WTC11 (cell line): ENCODE results near the gene HOXB8. TPM values are rescaled to one million over a fixed set of nuclear protein-coding genes. Genes with fewer than 3 reads are reported as not detected.

Source experiments
- ATAC-seq: fragments of 200-7000 bp; cut with Tn5 transposase; 2 replicates; pipeline ENCODE4 v1.10.0; 2021; ENCODE audit warnings: mild to moderate bottlenecking, moderate library complexity
- CTCF ChIA-PET: fragments of 300-600 bp; sonication (Branson Sonifier 250); formaldehyde crosslinking; loops from one replicate; lab custom pipeline; 2021; ENCODE audit warnings: antibody characterized with exemption; lab: Charles Lee
- POLR2A ChIA-PET: fragments of 350-600 bp; sonication (Branson Sonifier 250); formaldehyde crosslinking; loops from one replicate; lab custom pipeline; 2021; ENCODE audit warnings: antibody characterized with exemption; lab: Charles Lee
- DNase-seq: peaks from one replicate; pipeline ENCODE4 v3.0.0; 2021; ENCODE audit warnings: low spot score
- H3K27ac Mint-ChIP-seq: 2 replicates; pipeline ENCODE4 v1.8.0; 2021; ENCODE audit warnings: mixed read lengths
- H3K27me3 Mint-ChIP-seq: 2 replicates; pipeline ENCODE4 v1.8.0; 2021; ENCODE audit warnings: low read depth, mild to moderate bottlenecking, moderate library complexity, mixed read lengths
- H3K36me3 Mint-ChIP-seq: 2 replicates; pipeline ENCODE4 v1.8.0; 2021; ENCODE audit warnings: mixed read lengths
- H3K4me1 Mint-ChIP-seq: 2 replicates; pipeline ENCODE4 v1.8.0; 2022; ENCODE audit warnings: mixed read lengths
- H3K4me3 Mint-ChIP-seq: 2 replicates; pipeline ENCODE4 v1.8.0; 2021; ENCODE audit warnings: mild to moderate bottlenecking, moderate library complexity, mixed read lengths
- H3K9me3 Mint-ChIP-seq: 2 replicates; pipeline ENCODE4 v1.8.0; 2021; ENCODE audit warnings: mixed read lengths
- AR ChIP-seq: fragments of 250-450 bp; sonication (Bioruptor Pico); IDR thresholded peaks from 2 replicates; pipeline ENCODE4 v1.9.0; 2021; ENCODE audit warnings: mild to moderate bottlenecking
- GRHL2 ChIP-seq: fragments of 250-450 bp; sonication (Bioruptor Pico); IDR thresholded peaks from 2 replicates; pipeline ENCODE4 v1.8.0; 2022; ENCODE audit warnings: mild to moderate bottlenecking, moderate library complexity; ENCODE audit not compliant: insufficient replicate concordance, severe bottlenecking
- NFE2L1 ChIP-seq: sonication (generic); formaldehyde crosslinking; IDR thresholded peaks from 2 replicates; pipeline ENCODE4 v1.8.1; 2023; ENCODE audit warnings: missing genetic modification reagents
- OVOL2 ChIP-seq: fragments of 250-450 bp; sonication (Bioruptor Pico); IDR thresholded peaks from 2 replicates; pipeline ENCODE4 v1.9.0; 2021; ENCODE audit warnings: mild to moderate bottlenecking, borderline replicate concordance
- ZNF138 ChIP-seq: sonication (generic); formaldehyde crosslinking; conservative IDR thresholded peaks from 2 replicates; pipeline ENCODE4 v1.8.1; 2022; ENCODE audit warnings: mild to moderate bottlenecking, moderate library complexity, missing genetic modification reagents
- ZNF232 ChIP-seq: sonication (generic); formaldehyde crosslinking; IDR thresholded peaks from 2 replicates; pipeline ENCODE4 v1.8.0; 2022; ENCODE audit warnings: mild to moderate bottlenecking, missing genetic modification reagents
- ZNF317 ChIP-seq: sonication (generic); formaldehyde crosslinking; IDR thresholded peaks from 2 replicates; pipeline ENCODE4 v1.8.1; 2023; ENCODE audit warnings: low read depth, mild to moderate bottlenecking, moderate library complexity, missing genetic modification reagents, borderline replicate concordance
- ZNF423 ChIP-seq: fragments of 250-450 bp; sonication (Bioruptor Pico); IDR thresholded peaks from 2 replicates; pipeline ENCODE4 v2.1.2; 2022; ENCODE audit warnings: mild to moderate bottlenecking, moderate library complexity
- ZNF512 ChIP-seq: sonication (generic); formaldehyde crosslinking; IDR thresholded peaks from 2 replicates; pipeline ENCODE4 v1.8.1; 2022; ENCODE audit warnings: missing genetic modification reagents, borderline replicate concordance
- total RNA-seq: library from RNA; stranded (reverse); gene quantifications from 3 replicates; pipeline ENCODE4 v1.2.3, GENCODE V29; 2021
- TF ChIP-seq, protein P1 (sequence below): sonication (generic); formaldehyde crosslinking; conservative IDR thresholded peaks from 2 replicates; pipeline ENCODE4 v1.8.1; 2023; ENCODE audit warnings: mild to moderate bottlenecking, low read depth, missing genetic modification reagents, moderate library complexity
- TF ChIP-seq, protein P2 (sequence below): sonication (generic); formaldehyde crosslinking; IDR thresholded peaks from 2 replicates; pipeline ENCODE4 v1.8.0; 2023; ENCODE audit warnings: missing genetic modification reagents, mild to moderate bottlenecking, borderline replicate concordance

The HOXB8 gene
- total RNA-seq, 1 experiment from 2014 or later, result not detected

DNA sequence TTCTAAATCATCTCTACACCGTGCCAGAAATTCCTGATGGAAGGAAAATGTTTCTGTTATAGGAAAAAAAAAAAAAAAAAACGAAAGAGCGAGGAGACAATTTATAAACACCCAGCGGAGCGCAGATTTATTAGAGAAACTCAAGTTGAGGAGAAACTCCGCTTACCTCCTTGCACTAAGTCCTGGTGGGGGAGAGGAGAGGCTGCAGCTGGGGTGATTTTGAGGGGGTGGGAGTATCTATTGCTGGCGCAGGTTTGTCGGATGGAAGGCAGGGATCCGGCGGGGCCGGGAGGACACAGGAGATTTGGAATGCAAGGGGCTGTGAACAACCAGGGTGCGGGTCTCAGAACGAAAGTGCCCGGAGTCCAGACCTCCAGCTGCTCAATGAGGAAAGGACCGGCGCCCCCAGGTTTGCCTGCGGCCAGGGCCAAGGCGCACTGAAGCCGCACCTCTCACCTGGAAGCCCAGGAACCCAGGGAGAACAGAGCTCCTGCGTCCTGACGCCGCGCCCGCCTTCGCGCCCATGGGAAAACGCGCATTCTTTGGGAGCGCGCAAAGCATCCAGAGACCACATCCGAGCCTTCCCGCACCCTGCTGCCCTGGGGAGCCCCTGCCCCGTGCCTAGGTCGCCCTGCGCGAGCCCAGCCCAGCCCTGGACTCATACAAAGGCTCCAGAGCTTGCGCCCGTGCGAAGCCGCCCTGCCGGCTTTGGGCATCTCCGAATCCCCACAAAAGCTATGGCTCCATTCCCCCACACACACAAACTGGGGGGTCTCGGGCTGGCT, 2.6 kb upstream of the HOXB8 start:
- CTCF ChIA-PET, result interaction anchor here (0.7 to 2.8 kb wide), 19 partner anchors 11 to 474 kb away, joined by 3 to 13 read pairs (median 5); partner anchors contain the start of genes HOXB5 and PRAC2
- no peaks in the 10 kb centered on the region for H3K9me3 Mint-ChIP-seq
- TF ChIP-seq, protein P1, sequence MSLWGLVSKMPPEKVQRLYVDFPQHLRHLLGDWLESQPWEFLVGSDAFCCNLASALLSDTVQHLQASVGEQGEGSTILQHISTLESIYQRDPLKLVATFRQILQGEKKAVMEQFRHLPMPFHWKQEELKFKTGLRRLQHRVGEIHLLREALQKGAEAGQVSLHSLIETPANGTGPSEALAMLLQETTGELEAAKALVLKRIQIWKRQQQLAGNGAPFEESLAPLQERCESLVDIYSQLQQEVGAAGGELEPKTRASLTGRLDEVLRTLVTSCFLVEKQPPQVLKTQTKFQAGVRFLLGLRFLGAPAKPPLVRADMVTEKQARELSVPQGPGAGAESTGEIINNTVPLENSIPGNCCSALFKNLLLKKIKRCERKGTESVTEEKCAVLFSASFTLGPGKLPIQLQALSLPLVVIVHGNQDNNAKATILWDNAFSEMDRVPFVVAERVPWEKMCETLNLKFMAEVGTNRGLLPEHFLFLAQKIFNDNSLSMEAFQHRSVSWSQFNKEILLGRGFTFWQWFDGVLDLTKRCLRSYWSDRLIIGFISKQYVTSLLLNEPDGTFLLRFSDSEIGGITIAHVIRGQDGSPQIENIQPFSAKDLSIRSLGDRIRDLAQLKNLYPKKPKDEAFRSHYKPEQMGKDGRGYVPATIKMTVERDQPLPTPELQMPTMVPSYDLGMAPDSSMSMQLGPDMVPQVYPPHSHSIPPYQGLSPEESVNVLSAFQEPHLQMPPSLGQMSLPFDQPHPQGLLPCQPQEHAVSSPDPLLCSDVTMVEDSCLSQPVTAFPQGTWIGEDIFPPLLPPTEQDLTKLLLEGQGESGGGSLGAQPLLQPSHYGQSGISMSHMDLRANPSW (CRISPR knock-in tag), result no peak
- no peak for TF ChIP-seq NFE2L1 (CRISPR knock-in tag)
- TF ChIP-seq ZNF138 (CRISPR knock-in tag), result no peak
- TF ChIP-seq ZNF232 (CRISPR knock-in tag), result no peak
- TF ChIP-seq GRHL2 (CRISPR knock-in tag), result no peak
- TF ChIP-seq, protein P2, sequence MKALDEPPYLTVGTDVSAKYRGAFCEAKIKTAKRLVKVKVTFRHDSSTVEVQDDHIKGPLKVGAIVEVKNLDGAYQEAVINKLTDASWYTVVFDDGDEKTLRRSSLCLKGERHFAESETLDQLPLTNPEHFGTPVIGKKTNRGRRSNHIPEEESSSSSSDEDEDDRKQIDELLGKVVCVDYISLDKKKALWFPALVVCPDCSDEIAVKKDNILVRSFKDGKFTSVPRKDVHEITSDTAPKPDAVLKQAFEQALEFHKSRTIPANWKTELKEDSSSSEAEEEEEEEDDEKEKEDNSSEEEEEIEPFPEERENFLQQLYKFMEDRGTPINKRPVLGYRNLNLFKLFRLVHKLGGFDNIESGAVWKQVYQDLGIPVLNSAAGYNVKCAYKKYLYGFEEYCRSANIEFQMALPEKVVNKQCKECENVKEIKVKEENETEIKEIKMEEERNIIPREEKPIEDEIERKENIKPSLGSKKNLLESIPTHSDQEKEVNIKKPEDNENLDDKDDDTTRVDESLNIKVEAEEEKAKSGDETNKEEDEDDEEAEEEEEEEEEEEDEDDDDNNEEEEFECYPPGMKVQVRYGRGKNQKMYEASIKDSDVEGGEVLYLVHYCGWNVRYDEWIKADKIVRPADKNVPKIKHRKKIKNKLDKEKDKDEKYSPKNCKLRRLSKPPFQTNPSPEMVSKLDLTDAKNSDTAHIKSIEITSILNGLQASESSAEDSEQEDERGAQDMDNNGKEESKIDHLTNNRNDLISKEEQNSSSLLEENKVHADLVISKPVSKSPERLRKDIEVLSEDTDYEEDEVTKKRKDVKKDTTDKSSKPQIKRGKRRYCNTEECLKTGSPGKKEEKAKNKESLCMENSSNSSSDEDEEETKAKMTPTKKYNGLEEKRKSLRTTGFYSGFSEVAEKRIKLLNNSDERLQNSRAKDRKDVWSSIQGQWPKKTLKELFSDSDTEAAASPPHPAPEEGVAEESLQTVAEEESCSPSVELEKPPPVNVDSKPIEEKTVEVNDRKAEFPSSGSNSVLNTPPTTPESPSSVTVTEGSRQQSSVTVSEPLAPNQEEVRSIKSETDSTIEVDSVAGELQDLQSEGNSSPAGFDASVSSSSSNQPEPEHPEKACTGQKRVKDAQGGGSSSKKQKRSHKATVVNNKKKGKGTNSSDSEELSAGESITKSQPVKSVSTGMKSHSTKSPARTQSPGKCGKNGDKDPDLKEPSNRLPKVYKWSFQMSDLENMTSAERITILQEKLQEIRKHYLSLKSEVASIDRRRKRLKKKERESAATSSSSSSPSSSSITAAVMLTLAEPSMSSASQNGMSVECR (CRISPR knock-in tag), result no peak
- TF ChIP-seq ZNF423 (CRISPR knock-in tag), result no peak

GRCh38 chr17:48616717-48617470, 1.8 kb upstream of the HOXB8 start:
- no peak for ATAC-seq
- Mint-ChIP-seq H3K4me1 (peaks cover 33% of the 10 kb centered on the region), H3K27me3 (peaks cover 100% of the 10 kb centered on the region; the same call in 1 of the 2 replicates), H3K4me3 (no peak overlapping the region), H3K36me3 (no peaks in the 10 kb centered on the region), H3K27ac (no peak overlapping the region), H3K9me3 (no peaks in the 10 kb centered on the region)
- CTCF ChIA-PET, result interaction anchor here (0.7 to 2.8 kb wide), 14 partner anchors 11 to 435 kb away, joined by 3 to 13 read pairs (median 6); partner anchors contain the start of genes HOXB5 and PRAC2
- DNase-seq, result no peak
- TF ChIP-seq ZNF512 (CRISPR knock-in tag) (no peak), ZNF317 (CRISPR knock-in tag) (no peak), OVOL2 (CRISPR knock-in tag) (no peak), AR (no peak)
- POLR2A ChIA-PET, result no interaction called here

More for the DNA sequence above, 2.6 kb upstream of the HOXB8 start:
- Mint-ChIP-seq H3K4me1 (peaks cover 29% of the 10 kb centered on the region), H3K36me3 (no peaks in the 10 kb centered on the region), H3K27me3 (peaks cover 100% of the 10 kb centered on the region; the same call in 1 of the 2 replicates), H3K4me3 (no peak overlapping the region), H3K27ac (no peak overlapping the region)
- ATAC-seq (no peak), DNase-seq (no peak)
- POLR2A ChIA-PET, result interaction anchor here (0.6 kb wide), 1 partner anchor 72 kb away, joined by 3 read pairs; no protein-coding TSS in a partner anchor
